OCI-LY7 (cell line): ENCODE data around the gene RPLP1. TPM values are rescaled to one million over a fixed set of nuclear protein-coding genes. Genes with fewer than 3 reads are reported as not detected.

Source experiments
- BruUV-seq: library from RNA; stranded (reverse); fragments of 400-500 nt; replicated peaks from 2 replicates; lab custom pipeline; 2021; lab: Mats Ljungman, UMichigan
- CTCF ChIA-PET: fragments of 300-600 bp; sonication (Branson Sonifier 250); formaldehyde crosslinking; loops from one replicate; lab custom pipeline; 2022; ENCODE audit warnings: antibody characterized with exemption; ENCODE audit not compliant: unreplicated experiment; lab: Charles Lee
- POLR2A ChIA-PET: fragments of 300-600 bp; sonication (Branson Sonifier 250); formaldehyde crosslinking; loops from one replicate; lab custom pipeline; 2022; ENCODE audit warnings: antibody characterized with exemption; lab: Charles Lee
- DNase-seq: peaks from one replicate; pipeline ENCODE4 v3.0.0-alpha.2; 2015; ENCODE audit warnings: low spot score
- H2AFZ ChIP-seq: fragments of 200-600 bp; sonication (generic), shearing (Covaris generic); 2 replicates; pipeline ENCODE4 v1.6.1; 2014; ENCODE audit warnings: mild to moderate bottlenecking, antibody characterized with exemption, low read length, moderate library complexity
- H3K27ac ChIP-seq: fragments of 200-600 bp; sonication (generic); 2 replicates; pipeline ENCODE4 v1.5.1; 2014; ENCODE audit warnings: mixed run types, low read depth, mild to moderate bottlenecking, moderate library complexity, low read length, inconsistent platforms; ENCODE audit not compliant: poor library complexity, severe bottlenecking
- H3K36me3 ChIP-seq: fragments of 200-600 bp; sonication (generic); 2 replicates; pipeline ENCODE4 v1.6.1; 2014; ENCODE audit warnings: mild to moderate bottlenecking, antibody characterized with exemption, low read length, moderate library complexity, mixed read lengths; ENCODE audit not compliant: insufficient read depth
- H3K4me1 ChIP-seq: fragments of 200-600 bp; sonication (generic); 2 replicates; pipeline ENCODE4 v1.5.1; 2014; ENCODE audit warnings: mild to moderate bottlenecking, low read length; ENCODE audit not compliant: insufficient read depth, poor library complexity, severe bottlenecking
- H3K4me2 ChIP-seq: fragments of 200-600 bp; sonication (generic); 2 replicates; pipeline ENCODE4 v1.6.1; 2014; ENCODE audit warnings: mild to moderate bottlenecking, low read length
- H3K4me3 ChIP-seq: fragments of 200-600 bp; sonication (generic); 2 replicates; pipeline ENCODE4 v1.5.1; 2014; ENCODE audit warnings: mild to moderate bottlenecking, low read depth, low read length; ENCODE audit not compliant: poor library complexity, severe bottlenecking
- H3K79me2 ChIP-seq: fragments of 200-600 bp; sonication (generic); 2 replicates; pipeline ENCODE4 v1.6.1; 2016; ENCODE audit warnings: low read depth, mild to moderate bottlenecking, low read length, moderate library complexity, mixed read lengths; ENCODE audit not compliant: insufficient read depth
- H3K9me2 ChIP-seq: fragments of 200-600 bp; sonication (generic); 2 replicates; pipeline ENCODE4 v1.6.1; 2016; ENCODE audit warnings: mild to moderate bottlenecking, low read length, mixed read lengths; ENCODE audit not compliant: insufficient read depth
- H3K9me3 ChIP-seq: fragments of 200-600 bp; sonication (generic); 2 replicates; pipeline ENCODE4 v1.6.1; 2014; ENCODE audit warnings: mild to moderate bottlenecking, mixed run types, low read length, mixed read lengths
- H4K20me1 ChIP-seq: fragments of 200-600 bp; sonication (generic); 2 replicates; pipeline ENCODE4 v1.6.1; 2014; ENCODE audit warnings: mild to moderate bottlenecking, antibody characterized with exemption, low read length, moderate library complexity, mixed read lengths; ENCODE audit not compliant: insufficient read depth
- CTCF ChIP-seq: fragments of 200-600 bp; sonication (generic); conservative IDR thresholded peaks from 2 replicates; pipeline ENCODE4 v1.5.1; 2014; ENCODE audit warnings: mild to moderate bottlenecking, antibody characterized with exemption, low read length, moderate library complexity, mixed read lengths
- EZH2phosphoT487 ChIP-seq: fragments of 200-600 bp; sonication (generic); IDR thresholded peaks from 2 replicates; pipeline ENCODE4 v1.6.1; 2018; ENCODE audit warnings: low read depth, borderline replicate concordance, mild to moderate bottlenecking, mixed run types, antibody characterized with exemption, low read length, moderate library complexity, mixed read lengths
- intact Hi-C: fragments of 100-400 bp; cut with micrococcal nuclease; formaldehyde crosslinking; loops from one replicate; pipeline ENCODE4 v1.10.0; 2022; ENCODE audit not compliant: unreplicated experiment
- total RNA-seq, 2 experiments: library from RNA; depleted of rRNA in 1 of 2; stranded (reverse); fragments of >200 nt in 1 of 2; shearing (Covaris generic) in 1 of 2; gene quantifications; 2 replicates each; pipeline ENCODE4 v1.2.3, GENCODE V29; 2014 to 2022

The RPLP1 gene
- total RNA-seq, 2 experiments from 2014 or later: 889 to 2,251 TPM

GRCh38 chr15:69405110-69405509 is 47.5 kb upstream of the RPLP1 start:
- DNase-seq: no peak
- Histone ChIP-seq H3K9me3 (no peaks in the 10 kb centered on the region), H2AFZ (no peak overlapping the region), H3K4me3 (no peak overlapping the region), H3K4me1 (no peaks in the 10 kb centered on the region), H3K36me3 (no peaks in the 10 kb centered on the region), H4K20me1 (no peaks in the 10 kb centered on the region), H3K79me2 (no peaks in the 10 kb centered on the region), H3K4me2 (no peak overlapping the region), H3K27ac (no peak overlapping the region), H3K9me2 (no peaks in the 10 kb centered on the region)
- TF ChIP-seq CTCF (no peak), EZH2phosphoT487 (no peak)
- BruUV-seq: no TSS peak
- CTCF ChIA-PET: no interaction called here
- POLR2A ChIA-PET: interaction anchor here (0.6 kb wide), 1 partner anchor 117 kb away, joined by 3 read pairs; no protein-coding TSS in a partner anchor
- intact Hi-C loops: no loop called here

GRCh38 chr15:69407719-69408400 is 44.8 kb upstream of the RPLP1 start:
- DNase-seq: no peak
- Histone ChIP-seq H3K4me3 (no peak overlapping the region), H3K27ac (no peak overlapping the region), H3K79me2 (no peaks in the 10 kb centered on the region), H2AFZ (no peak overlapping the region), H4K20me1 (no peaks in the 10 kb centered on the region), H3K36me3 (no peaks in the 10 kb centered on the region), H3K9me3 (no peaks in the 10 kb centered on the region), H3K4me1 (no peaks in the 10 kb centered on the region), H3K4me2 (no peak overlapping the region), H3K9me2 (no peaks in the 10 kb centered on the region)
- ChIA-PET CTCF (no interaction called here), POLR2A (interaction anchor here (0.6 to 1.7 kb wide), 2 partner anchors 14 to 55 kb away, joined by 3 to 4 read pairs; no protein-coding TSS in a partner anchor)
- no TSS peak for BruUV-seq
- no peak for TF ChIP-seq EZH2phosphoT487
- no peak for TF ChIP-seq CTCF
- intact Hi-C loops: no loop called here

GRCh38 chr15:69408841-69409240 is 43.8 kb upstream of the RPLP1 start:
- ChIA-PET CTCF (no interaction called here), POLR2A (interaction anchor here (1.7 kb wide), 1 partner anchor 54 kb away, joined by 4 read pairs; no protein-coding TSS in a partner anchor)
- no peak overlapping the region for H2AFZ ChIP-seq
- no peak overlapping the region for H3K27ac ChIP-seq
- intact Hi-C loops: no loop called here
- H3K9me2 ChIP-seq: no peaks in the 10 kb centered on the region
- no peaks in the 10 kb centered on the region for H4K20me1 ChIP-seq
- H3K9me3 ChIP-seq: no peaks in the 10 kb centered on the region
- TF ChIP-seq EZH2phosphoT487 (no peak), CTCF (no peak)
- BruUV-seq: no TSS peak
- no peaks in the 10 kb centered on the region for H3K36me3 ChIP-seq
- H3K79me2 ChIP-seq: no peaks in the 10 kb centered on the region
- no peak overlapping the region for H3K4me2 ChIP-seq
- DNase-seq: no peak
- no peak overlapping the region for H3K4me3 ChIP-seq
- H3K4me1 ChIP-seq: no peaks in the 10 kb centered on the region
